HepG2 (cell line): ENCODE results near the gene ZNF101. TPM values are rescaled to one million over a fixed set of nuclear protein-coding genes. Genes with fewer than 3 reads are reported as not detected.

Experiments used
- ATAC-seq: fragments of 200-7000 bp; cut with Tn5 transposase; 3 replicates; pipeline ENCODE4 v1.9.1; 2020; ENCODE audit warnings: mild to moderate bottlenecking, moderate library complexity
- BruUV-seq: library from RNA; stranded (reverse); fragments of 400-500 nt; replicated peaks from 2 replicates; lab custom pipeline; 2021; lab: Mats Ljungman, UMichigan
- CTCF ChIA-PET: fragments of 300-600 bp; formaldehyde crosslinking; extraction: SDS; loops from one replicate; lab custom pipeline; 2021; ENCODE audit warnings: low total read pairs, inconsistent platforms, low intra/inter-chr PET ratio; lab: Yijun Ruan, JAX
- POLR2A ChIA-PET: fragments of 350-600 bp; sonication (Branson Sonifier 250); formaldehyde crosslinking; loops from one replicate; lab custom pipeline; 2020; ENCODE audit warnings: antibody characterized with exemption, inconsistent platforms; lab: Yijun Ruan, JAX
- DNase-seq: peaks from one replicate; pipeline ENCODE4 v3.0.0-alpha.2; 2015; ENCODE audit warnings: low spot score
- FAIRE-seq: peaks from 3 replicates; lab custom pipeline; 2011; peaks lifted over from hg19 to GRCh38; lab: Jason Lieb, UNC
- H2AFZ ChIP-seq: one replicate; pipeline ENCODE4 v1.6.1; 2011; ENCODE audit warnings: low read length, inconsistent platforms
- H3K27ac ChIP-seq: fragments of 300-600 bp; 3 replicates; pipeline ENCODE4 v1.8.0; 2011; ENCODE audit warnings: mixed run types, mild to moderate bottlenecking, mixed read lengths, low read length, inconsistent platforms; ENCODE audit not compliant: insufficient read depth; ENCODE audit errors: extremely low read length
- H3K27me3 ChIP-seq, 2 experiments: fragments of 200-600 bp in 1 of 2; 2 replicates in 1 of 2; 3 replicates in 1 of 2; pipeline versions ENCODE4 v1.6.0 to v1.8.0; 2011; ENCODE audit warnings: low read length in 2 of 2, mild to moderate bottlenecking in 2 of 2, moderate library complexity in 2 of 2, inconsistent platforms in 1 of 2; ENCODE audit not compliant: insufficient read depth in 2 of 2, control insufficient read depth in 1 of 2
- H3K36me3 ChIP-seq, 2 experiments: fragments of 200-600 bp in 1 of 2; replicated peaks in 1 of 2; 2 replicates in 1 of 2; 3 replicates in 1 of 2; pipeline versions ENCODE4 v1.5.1 to v1.8.0; 2011; ENCODE audit warnings: low read length in 2 of 2, inconsistent platforms in 1 of 2; ENCODE audit not compliant: insufficient read depth in 2 of 2, control insufficient read depth in 1 of 2
- H3K4me1 ChIP-seq: 2 replicates; pipeline ENCODE4 v1.5.1; 2012; ENCODE audit warnings: low read length, inconsistent platforms; ENCODE audit not compliant: insufficient read depth
- H3K4me2 ChIP-seq: 2 replicates; pipeline ENCODE4 v1.6.0; 2011; ENCODE audit warnings: low read depth, low read length, inconsistent platforms
- H3K4me3 ChIP-seq, 3 experiments: fragments of 200-600 bp in 1 of 3; sonication (generic), shearing (Covaris generic) in 1 of 3; replicated peaks in 1 of 3; 2 replicates each; pipeline ENCODE4 v1.5.1; 2011 to 2016; ENCODE audit warnings: low read length in 3 of 3, inconsistent platforms in 2 of 3, low read depth in 2 of 3, mild to moderate bottlenecking in 2 of 3, control low read depth in 1 of 3, mixed read lengths in 1 of 3; ENCODE audit not compliant: insufficient read depth in 1 of 3
- H3K79me2 ChIP-seq: one replicate; pipeline ENCODE4 v1.6.1; 2011; ENCODE audit warnings: low read length, inconsistent platforms; ENCODE audit not compliant: insufficient read depth
- H3K9ac ChIP-seq: 2 replicates; pipeline ENCODE4 v1.6.0; 2011; ENCODE audit warnings: mild to moderate bottlenecking, low read depth, low read length, inconsistent platforms; ENCODE audit not compliant: insufficient read depth
- H3K9me3 ChIP-seq: 2 replicates; pipeline ENCODE4 v1.5.1; 2012; ENCODE audit warnings: mild to moderate bottlenecking, low read length
- H4K20me1 ChIP-seq: 2 replicates; pipeline ENCODE4 v1.6.0; 2011; ENCODE audit warnings: inconsistent platforms, mild to moderate bottlenecking, low read length, moderate library complexity; ENCODE audit not compliant: insufficient read depth
- BHLHE40 ChIP-seq: IDR thresholded peaks from 2 replicates; pipeline ENCODE4 v1.6.1; 2011; ENCODE audit warnings: low read length, improper control_type of control experiment
- SMARCE1 ChIP-seq: fragments of 450-650 bp; IDR thresholded peaks from 2 replicates; pipeline ENCODE4 v1.6.1; 2017; ENCODE audit warnings: borderline replicate concordance
- TSC22D2 ChIP-seq: sonication (generic); formaldehyde crosslinking; IDR thresholded peaks from 2 replicates; pipeline ENCODE4 v1.5.1; 2020; ENCODE audit warnings: missing genetic modification reagents, mild to moderate bottlenecking, borderline replicate concordance
- ZFP90 ChIP-seq: sonication (generic); formaldehyde crosslinking; IDR thresholded peaks from 2 replicates; pipeline ENCODE4 v1.8.0; 2022; ENCODE audit warnings: missing genetic modification reagents, mild to moderate bottlenecking, inconsistent platforms, borderline replicate concordance
- ZNF225 ChIP-seq: sonication (generic); formaldehyde crosslinking; IDR thresholded peaks from 2 replicates; pipeline ENCODE4 v1.4.0; 2020; ENCODE audit warnings: mild to moderate bottlenecking, missing genetic modification reagents
- WGBS: methylation state at CpG from one replicate; pipeline ENCODE4 v1.1.6; 2017; ENCODE audit warnings: low lambda C conversion rate; 5-methylcytosine and 5-hydroxymethylcytosine counted together
- in situ Hi-C: cut with HindIII; loops from 2 replicates; pipeline ENCODE4 v1.10.0; 2017; ENCODE audit warnings: low pct_unique_long_range_greater_than_20kb; ENCODE audit not compliant: extremely low pct_ligation_motif_present
- intact Hi-C: fragments of 100-400 bp; cut with micrococcal nuclease; formaldehyde crosslinking; loops from one replicate; pipeline ENCODE4 v1.10.0; 2022; ENCODE audit not compliant: unreplicated experiment
- polyA plus RNA-seq, 8 experiments: library from polyadenylated mRNA; depleted of rRNA in 3 of 8; stranded (reverse) in 7 of 8; unstranded in 1 of 8; fragments of >200 nt; fragmentation: Illumina TruSeq in 4 of 8; extraction: Trizol in 4 of 8; gene quantifications; 2 replicates each; pipeline versions ENCODE4 v1.2.1 to v1.2.3, GENCODE V29; 2011 to 2016; ENCODE audit warnings: low read depth in 4 of 8, missing spikeins in 1 of 8, mixed read lengths in 1 of 8; ENCODE audit not compliant: insufficient read depth in 1 of 8
- total RNA-seq, 5 experiments: library from RNA; depleted of rRNA; stranded (reverse); fragments of >200 nt; fragmentation: Illumina TruSeq; extraction: Trizol; gene quantifications; 2 replicates each; pipeline ENCODE4 v1.2.3, GENCODE V29; 2016; ENCODE audit warnings: low read depth in 1 of 5
- TF ChIP-seq, protein P1 (sequence below): fragments of 450-650 bp; IDR thresholded peaks from 2 replicates; pipeline ENCODE4 v1.6.1; 2016

ZNF101 gene
- total and polyA plus RNA-seq, 2 of the 13 experiments (the other 11 are each of a cell fraction or from before 2014, with no cell fraction given): 12.9 to 28.9 TPM

DNA sequence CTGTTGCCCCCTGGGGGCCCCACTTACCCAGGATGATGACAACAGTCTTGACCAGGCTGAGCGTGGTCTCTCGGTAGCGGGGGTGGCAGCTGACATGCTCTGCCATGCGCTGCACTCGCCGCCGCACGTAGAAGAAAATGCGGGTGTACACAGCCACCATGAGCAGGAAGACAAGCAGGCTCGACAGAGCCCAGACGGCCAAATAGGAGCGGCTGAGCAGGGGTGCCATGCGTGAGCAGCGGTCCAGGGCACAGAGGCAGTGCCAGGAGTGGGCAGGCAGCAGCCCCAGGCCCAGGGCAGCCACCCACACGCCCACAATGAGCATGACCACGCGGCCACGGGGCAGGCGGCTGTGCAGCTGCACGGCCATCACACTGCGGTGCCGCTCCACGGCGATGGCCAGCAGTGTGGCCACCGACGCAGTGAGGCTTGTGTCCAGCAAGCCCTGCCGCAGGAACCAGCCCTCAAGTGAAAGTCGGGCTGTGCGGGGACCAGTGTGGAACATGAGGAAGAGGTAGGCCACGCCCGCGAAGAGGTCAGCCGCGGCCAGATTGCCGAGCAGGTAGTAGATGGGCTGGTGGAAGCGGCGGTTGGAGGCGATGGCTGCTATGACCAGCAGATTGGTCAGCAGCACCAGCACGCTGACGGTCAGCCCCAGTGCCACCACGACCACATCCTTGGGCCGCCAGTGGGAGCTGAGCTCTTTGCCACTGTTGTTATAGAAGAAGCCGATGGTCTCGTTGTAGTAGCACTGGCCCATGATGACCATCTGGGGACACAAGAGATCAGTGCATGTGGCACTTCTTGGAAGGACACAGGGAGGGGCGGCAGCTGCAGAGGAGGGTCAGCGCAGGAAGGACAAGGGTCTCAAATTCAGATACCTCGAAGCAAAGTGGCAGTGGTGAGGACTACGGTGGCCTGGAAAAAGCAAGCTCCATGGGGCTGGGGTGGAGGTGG lies 41.8 kb upstream of the ZNF101 start:
- 85% methylated on average over 32 of the region's 48 CpGs for WGBS
- no peak for FAIRE-seq
- POLR2A ChIA-PET: no interaction called here
- H3K4me1 ChIP-seq: no peaks in the 10 kb centered on the region
- intact Hi-C loops: no loop called here
- TF ChIP-seq SMARCE1: no peak
- TF ChIP-seq, all 625 proteins: peak for 0
- in situ Hi-C loops: no loop called here
- no peaks in the 10 kb centered on the region for H3K36me3 ChIP-seq
- H4K20me1 ChIP-seq: no peaks in the 10 kb centered on the region
- DNase-seq (no peak), ATAC-seq (no peak; the same call in 2 of the 3 replicates)
- H3K9me3 ChIP-seq: no peaks in the 10 kb centered on the region
- no peak overlapping the region for H3K9ac ChIP-seq
- no peak overlapping the region for H3K4me2 ChIP-seq
- no peaks in the 10 kb centered on the region; a peak in 1 of 5 replicates for H3K27me3 ChIP-seq
- H2AFZ ChIP-seq: no peak overlapping the region
- CTCF ChIA-PET: no interaction called here
- BruUV-seq: no TSS peak
- H3K79me2 ChIP-seq: no peaks in the 10 kb centered on the region
- H3K27ac ChIP-seq: no peak overlapping the region
- H3K4me3 ChIP-seq: no peak overlapping the region

DNA sequence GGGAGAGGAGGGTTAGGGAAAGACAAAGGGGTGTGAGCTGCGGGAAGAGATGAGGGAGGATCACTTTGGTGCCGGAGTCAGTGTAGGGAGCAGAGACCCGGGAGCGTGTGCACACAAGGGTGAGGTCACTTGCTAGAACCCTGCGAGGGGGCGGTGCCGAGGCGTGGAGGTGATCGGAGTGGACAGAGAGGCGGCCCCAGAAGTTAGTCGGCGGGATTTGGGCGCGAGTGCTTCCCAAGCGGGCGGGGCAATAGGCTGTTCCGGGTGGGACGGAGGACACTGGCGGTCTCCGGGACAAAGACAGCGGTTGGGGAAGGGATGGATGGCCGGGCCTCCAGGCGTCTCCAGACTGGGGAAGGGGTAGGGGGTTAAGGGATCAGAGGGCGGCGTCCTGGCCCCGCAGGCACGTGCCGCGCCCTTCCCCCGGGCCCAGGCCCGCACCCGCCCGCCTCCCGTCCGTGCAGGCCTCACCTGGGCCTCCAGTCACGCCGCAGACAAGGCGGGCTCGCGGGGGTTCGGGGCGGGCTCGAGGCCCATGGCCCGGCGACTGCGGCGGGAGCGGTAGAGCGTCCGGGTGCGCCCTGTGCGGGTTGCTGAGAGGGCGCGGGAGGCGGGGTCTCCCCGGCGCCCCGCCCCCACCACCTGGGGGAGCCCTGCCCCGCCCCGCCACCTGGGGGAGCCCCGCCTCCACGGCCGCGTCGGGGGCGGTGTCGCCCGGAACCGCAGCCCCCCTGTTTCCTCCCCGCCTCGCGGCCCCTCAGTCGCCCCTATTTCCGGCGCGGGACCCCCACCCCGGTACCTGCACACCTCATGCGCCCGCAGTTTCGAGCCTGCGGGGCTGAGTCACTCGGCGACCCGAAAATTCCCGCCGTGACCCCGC lies 40.8 kb upstream of the ZNF101 start, which contains the start of gene LPAR2:
LPAR2 (minus strand) TSS at position 600 of the 880 bp plus-strand sequence. CDS start 945 bp downstream, outside the sequence.
- ATAC-seq: no peak; the same call in 2 of the 3 replicates
- Histone ChIP-seq H3K4me3 (no peak within 1 kb of the TSS), H3K9me3 (no peaks in the 10 kb centered on the region), H2AFZ (no peak within 1 kb of the TSS), H4K20me1 (no peaks in the 10 kb centered on the region), H3K27me3 (no peaks in the 10 kb centered on the region), H3K36me3 (no peaks in the 10 kb centered on the region), H3K27ac (no peak within 1 kb of the TSS), H3K4me1 (no peaks in the 10 kb centered on the region), H3K79me2 (no peaks in the 10 kb centered on the region), H3K9ac (no peak within 1 kb of the TSS), H3K4me2 (no peak within 1 kb of the TSS)
- intact Hi-C loops (no loop called here), in situ Hi-C loops (no loop called here)
- 79% methylated on average over 55 of the region's 87 CpGs for WGBS
- TF ChIP-seq, protein P1, sequence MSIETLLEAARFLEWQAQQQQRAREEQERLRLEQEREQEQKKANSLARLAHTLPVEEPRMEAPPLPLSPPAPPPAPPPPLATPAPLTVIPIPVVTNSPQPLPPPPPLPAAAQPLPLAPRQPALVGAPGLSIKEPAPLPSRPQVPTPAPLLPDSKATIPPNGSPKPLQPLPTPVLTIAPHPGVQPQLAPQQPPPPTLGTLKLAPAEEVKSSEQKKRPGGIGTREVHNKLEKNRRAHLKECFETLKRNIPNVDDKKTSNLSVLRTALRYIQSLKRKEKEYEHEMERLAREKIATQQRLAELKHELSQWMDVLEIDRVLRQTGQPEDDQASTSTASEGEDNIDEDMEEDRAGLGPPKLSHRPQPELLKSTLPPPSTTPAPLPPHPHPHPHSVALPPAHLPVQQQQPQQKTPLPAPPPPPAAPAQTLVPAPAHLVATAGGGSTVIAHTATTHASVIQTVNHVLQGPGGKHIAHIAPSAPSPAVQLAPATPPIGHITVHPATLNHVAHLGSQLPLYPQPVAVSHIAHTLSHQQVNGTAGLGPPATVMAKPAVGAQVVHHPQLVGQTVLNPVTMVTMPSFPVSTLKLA: no peak
- no peak for TF ChIP-seq ZNF225 (CRISPR knock-in tag)
- no peak for TF ChIP-seq BHLHE40
- TF ChIP-seq ZFP90: no peak
- no peak for TF ChIP-seq TSC22D2 (CRISPR knock-in tag)
- FAIRE-seq: no peak
- BruUV-seq: no TSS peak
- no peak for DNase-seq
- CTCF ChIA-PET: no interaction called here
- POLR2A ChIA-PET: no interaction called here
